Tibial nerve (tissue), 4 donors: ENCODE results near the gene PLEKHG5. TPM values are rescaled to one million over a fixed set of nuclear protein-coding genes. Genes with fewer than 3 reads are reported as not detected.
"Not testable (repeated sequence)": the region's sequence is repeated elsewhere in the genome, so short reads cannot be mapped to it uniquely, and the experiment has no call there.

Experiments used
- DNase-seq, 2 donors: peaks; one replicate each; pipeline ENCODE4 v3.0.0-alpha.2; 2019; ENCODE audit warnings: low spot score in 2 of 2
- H3K27ac ChIP-seq, 4 donors: fragments of 200-600 bp; sonication (generic) in 3 of 4; one replicate each; pipeline ENCODE4 v1.5.1; 2017 to 2019; ENCODE audit warnings: mild to moderate bottlenecking in 1 of 4
- H3K27me3 ChIP-seq, 2 donors: fragments of 200-600 bp; sonication (generic) in 1 of 2; one replicate each; pipeline versions ENCODE4 v1.5.1 to v1.6.0; 2017 to 2019
- H3K36me3 ChIP-seq, 3 donors: fragments of 200-600 bp; sonication (generic); one replicate each; pipeline ENCODE4 v1.5.1; 2018 to 2019
- H3K4me1 ChIP-seq, 4 donors: fragments of 200-600 bp; sonication (generic) in 3 of 4; one replicate each; pipeline ENCODE4 v1.5.1; 2017 to 2019
- H3K4me3 ChIP-seq, 4 donors: fragments of 200-600 bp; sonication (generic) in 3 of 4; one replicate each; pipeline ENCODE4 v1.5.1; 2017 to 2019; ENCODE audit warnings: mild to moderate bottlenecking in 1 of 4, moderate library complexity in 1 of 4
- H3K9me3 ChIP-seq, 4 donors: fragments of 200-600 bp; sonication (generic) in 3 of 4; one replicate each; pipeline ENCODE4 v1.5.1; 2017 to 2019
- EP300 ChIP-seq, 2 donors: sonication (generic); formaldehyde crosslinking; IDR thresholded peaks; one replicate each; pipeline ENCODE4 v1.6.1; 2017; ENCODE audit warnings: antibody characterized with exemption in 2 of 2, mild to moderate bottlenecking in 1 of 2
- POLR2A ChIP-seq, 2 donors: fragments of 450-650 bp; IDR thresholded peaks; one replicate each; pipeline ENCODE4 v1.6.1; 2017; ENCODE audit warnings: antibody characterized with exemption in 2 of 2, mild to moderate bottlenecking in 2 of 2, moderate library complexity in 2 of 2
- WGBS, 2 donors: methylation state at CpG; one replicate each; pipeline ENCODE4 v1.1.5; 2018; 5-methylcytosine and 5-hydroxymethylcytosine counted together
- total RNA-seq, 4 donors: library from RNA; depleted of rRNA; stranded (reverse); fragments of >200 nt; gene quantifications; one replicate each; pipeline ENCODE4 v1.1.0, GENCODE V29; 2016
- TF ChIP-seq, protein P1 (sequence below), 5 experiments: fragments of 200-600 bp in 3 of 5; fragments of 450-650 bp in 2 of 5; sonication (generic) in 3 of 5; IDR thresholded peaks; one replicate each; pipeline ENCODE4 v1.5.1; 2016 to 2019; ENCODE audit warnings: antibody characterized with exemption in 5 of 5, mild to moderate bottlenecking in 3 of 5, moderate library complexity in 2 of 5

The PLEKHG5 gene
- total RNA-seq, 4 donors from 2014 or later, result 25.6 to 40.8 (median 30.8) TPM

GRCh38 chr1:6437012-6437700, 54.3 kb downstream of the PLEKHG5 start:
- DNase-seq, H3K36me3 ChIP-seq, H3K9me3 ChIP-seq, H3K4me3 ChIP-seq: not testable (repeated sequence)
- WGBS, 2 donors, result 48 to 52% methylated on average over 19 to 22 of the region's 22 CpGs
- H3K27me3 ChIP-seq, result peaks cover 0 to 39% of the 10 kb centered on the region in 2 donors
- TF ChIP-seq, protein P1, sequence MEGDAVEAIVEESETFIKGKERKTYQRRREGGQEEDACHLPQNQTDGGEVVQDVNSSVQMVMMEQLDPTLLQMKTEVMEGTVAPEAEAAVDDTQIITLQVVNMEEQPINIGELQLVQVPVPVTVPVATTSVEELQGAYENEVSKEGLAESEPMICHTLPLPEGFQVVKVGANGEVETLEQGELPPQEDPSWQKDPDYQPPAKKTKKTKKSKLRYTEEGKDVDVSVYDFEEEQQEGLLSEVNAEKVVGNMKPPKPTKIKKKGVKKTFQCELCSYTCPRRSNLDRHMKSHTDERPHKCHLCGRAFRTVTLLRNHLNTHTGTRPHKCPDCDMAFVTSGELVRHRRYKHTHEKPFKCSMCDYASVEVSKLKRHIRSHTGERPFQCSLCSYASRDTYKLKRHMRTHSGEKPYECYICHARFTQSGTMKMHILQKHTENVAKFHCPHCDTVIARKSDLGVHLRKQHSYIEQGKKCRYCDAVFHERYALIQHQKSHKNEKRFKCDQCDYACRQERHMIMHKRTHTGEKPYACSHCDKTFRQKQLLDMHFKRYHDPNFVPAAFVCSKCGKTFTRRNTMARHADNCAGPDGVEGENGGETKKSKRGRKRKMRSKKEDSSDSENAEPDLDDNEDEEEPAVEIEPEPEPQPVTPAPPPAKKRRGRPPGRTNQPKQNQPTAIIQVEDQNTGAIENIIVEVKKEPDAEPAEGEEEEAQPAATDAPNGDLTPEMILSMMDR (IDR thresholded peaks at IDR 0.05), result peak; percentile 23 to 42 (median 37)
- TF ChIP-seq EP300 (IDR thresholded peaks at IDR 0.05), result peak in 1 of 2 donors; percentile 33
- H3K4me1 ChIP-seq, result peaks cover 0 to 24% (median 3%) of the 10 kb centered on the region in 4 donors
- H3K27ac ChIP-seq, result peak overlapping the region in 1 of 4 donors; percentile 72

- peaks cover 0 to 33% of the 10 kb centered on the region in 2 donors for H3K27me3 ChIP-seq
- not testable (repeated sequence) for H3K27ac ChIP-seq, H3K9me3 ChIP-seq, DNase-seq, H3K4me3 ChIP-seq, H3K36me3 ChIP-seq
- WGBS, 2 donors, result 80 to 84% methylated on average over 3 of the region's 3 CpGs
- H3K4me1 ChIP-seq, result peaks cover 0 to 24% (median 3%) of the 10 kb centered on the region in 4 donors
These were observed 55.2 kb downstream of the PLEKHG5 start for GRCh38 chr1:6436277-6436676.

- Histone ChIP-seq H3K27ac (no peak overlapping the region), H3K27me3 (peaks cover 0 to 31% of the 10 kb centered on the region in 2 donors), H3K9me3 (no peaks in the 10 kb centered on the region), H3K4me3 (no peak overlapping the region), H3K36me3 (no peaks in the 10 kb centered on the region), H3K4me1 (peaks cover 0 to 20% (median 3%) of the 10 kb centered on the region in 4 donors)
- TF ChIP-seq, protein P1 (IDR thresholded peaks at IDR 0.05), result no peak
- 63 to 82% methylated on average over 3 of the region's 3 CpGs for WGBS, 2 donors
- DNase-seq, result no peak
These were observed 55.9 kb downstream of the PLEKHG5 start for GRCh38 chr1:6435547-6435946.

DNA sequence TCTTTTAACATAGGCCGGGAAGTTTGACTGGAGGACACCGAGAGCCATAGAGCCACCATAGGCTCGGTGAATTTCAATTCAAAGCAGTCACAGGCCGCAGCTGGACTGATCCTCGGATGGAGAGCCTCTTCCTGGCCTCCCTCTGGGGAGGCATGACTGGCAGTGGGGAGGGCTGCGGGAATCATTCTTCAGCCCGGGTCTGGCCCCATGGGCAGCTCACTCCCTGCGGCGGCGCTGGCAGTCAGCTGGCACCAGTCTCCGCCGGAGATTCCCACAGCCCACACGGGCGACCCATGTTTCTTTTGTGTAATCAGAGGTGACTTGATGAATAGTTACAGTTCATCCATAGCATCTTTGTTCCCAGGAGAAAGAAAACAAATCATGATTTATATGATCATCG, 56.3 kb downstream of the PLEKHG5 start:
- no peak for DNase-seq
- 49 to 55% methylated on average over 11 to 15 of the region's 15 CpGs for WGBS, 2 donors
- TF ChIP-seq POLR2A (IDR thresholded peaks at IDR 0.05), result no peak
- TF ChIP-seq EP300 (IDR thresholded peaks at IDR 0.05), result no peak
- TF ChIP-seq, protein P1 (IDR thresholded peaks at IDR 0.05), result no peak

DNA sequence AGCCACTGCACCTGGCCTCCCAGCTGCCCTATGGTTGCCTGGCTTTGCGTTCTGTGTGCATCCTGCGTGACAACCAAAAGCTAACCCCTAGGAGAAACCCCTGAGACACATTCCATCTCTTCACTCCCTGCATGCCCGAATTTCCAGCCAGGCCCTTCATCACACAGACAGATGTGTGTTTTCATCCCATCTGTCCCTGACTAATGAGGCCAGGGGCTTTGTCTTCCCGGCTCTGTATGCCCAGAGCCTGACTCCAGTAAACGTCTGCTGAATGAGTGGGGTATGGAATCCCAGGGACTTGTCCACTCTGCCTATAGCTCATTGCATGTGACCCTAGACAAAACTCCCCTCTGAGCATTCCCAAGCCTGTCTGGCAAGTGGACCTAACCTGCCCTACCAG, 57.3 kb downstream of the PLEKHG5 start:
- DNase-seq, result no peak

More for the DNA sequence above, 56.3 kb downstream of the PLEKHG5 start:
- H3K36me3 ChIP-seq, result no peaks in the 10 kb centered on the region
- H3K4me1 ChIP-seq, result peaks cover 0 to 16% (median under 1%) of the 10 kb centered on the region in 4 donors
- no peaks in the 10 kb centered on the region for H3K9me3 ChIP-seq
- peaks cover 0 to 32% of the 10 kb centered on the region in 2 donors for H3K27me3 ChIP-seq
- H3K4me3 ChIP-seq, result no peak overlapping the region
- H3K27ac ChIP-seq, result no peak overlapping the region

GRCh38 chr1:6431645-6432579, 59.6 kb downstream of the PLEKHG5 start:
- not testable (repeated sequence) for H3K4me1 ChIP-seq, H3K9me3 ChIP-seq, H3K27ac ChIP-seq, H3K4me3 ChIP-seq, DNase-seq, H3K36me3 ChIP-seq
- WGBS, 2 donors, result 64 to 72% methylated on average over 7 to 9 of the region's 13 CpGs
- peaks cover 0 to 47% of the 10 kb centered on the region in 2 donors for H3K27me3 ChIP-seq

More for the DNA sequence above, 57.3 kb downstream of the PLEKHG5 start:
- Histone ChIP-seq H3K27me3 (peaks cover 0 to 32% of the 10 kb centered on the region in 2 donors), H3K4me3 (no peak overlapping the region), H3K27ac (no peak overlapping the region), H3K36me3 (no peaks in the 10 kb centered on the region), H3K9me3 (no peaks in the 10 kb centered on the region), H3K4me1 (peaks cover 0 to 14% (median 0%) of the 10 kb centered on the region in 4 donors)
- 84 to 88% methylated on average over 5 of the region's 5 CpGs for WGBS, 2 donors
- TF ChIP-seq POLR2A (IDR thresholded peaks at IDR 0.05) (no peak), EP300 (IDR thresholded peaks at IDR 0.05) (no peak)
- TF ChIP-seq, protein P1 (IDR thresholded peaks at IDR 0.05), result no peak

GRCh38 chr1:6429660-6430411, 61.6 kb downstream of the PLEKHG5 start:
- not testable (repeated sequence) for H3K4me1 ChIP-seq, H3K4me3 ChIP-seq, H3K27ac ChIP-seq, DNase-seq, H3K9me3 ChIP-seq, H3K36me3 ChIP-seq
- WGBS, 2 donors, result 14 to 28% methylated on average over 12 to 13 of the region's 19 CpGs
- peaks cover 0 to 67% of the 10 kb centered on the region in 2 donors for H3K27me3 ChIP-seq

DNA sequence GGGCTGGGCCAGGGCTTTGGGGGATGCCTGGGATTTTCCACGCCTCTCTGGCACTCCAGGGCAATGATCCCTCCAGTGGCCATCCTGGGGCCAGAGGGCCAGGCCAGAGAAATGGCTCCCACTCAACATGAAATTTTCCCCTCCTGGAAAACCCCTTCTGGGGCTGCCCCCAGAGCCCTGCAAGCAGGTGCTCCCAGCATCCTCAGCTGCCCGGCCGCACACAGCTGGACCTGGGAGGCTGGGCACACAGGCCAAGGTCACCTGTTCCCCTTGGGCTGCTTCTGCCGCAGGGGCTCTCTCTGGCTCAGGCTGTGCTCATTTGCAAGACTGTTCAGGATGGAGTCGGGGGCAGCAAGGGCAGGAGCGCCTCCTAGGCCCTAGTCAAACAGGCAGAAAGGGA, 63.0 kb downstream of the PLEKHG5 start:
- Histone ChIP-seq H3K27me3 (peaks cover 0 to 78% of the 10 kb centered on the region in 2 donors), H3K4me1 (peaks cover 0 to 20% (median 7%) of the 10 kb centered on the region in 4 donors)
- not testable (repeated sequence) for H3K36me3 ChIP-seq, H3K27ac ChIP-seq, H3K9me3 ChIP-seq, H3K4me3 ChIP-seq, DNase-seq
- WGBS, 2 donors, result 75% methylated on average over 1 of the region's 6 CpGs; no CpG with 5 or more reads in 1 of the 2 donors
